IPS-18c (cell line): ENCODE measurements around the gene RXRG.
"Not testable (repeated sequence)": the region's sequence is repeated elsewhere in the genome, so short reads cannot be mapped to it uniquely, and the experiment has no call there.

Experiments
- H3K4me3 ChIP-seq: 2 replicates; pipeline ENCODE4 v1.7.0; 2013; ENCODE audit warnings: low read depth, mild to moderate bottlenecking, low read length, moderate library complexity; ENCODE audit not compliant: insufficient read depth
- H3K9me3 ChIP-seq: one replicate; pipeline ENCODE4 v1.6.1; 2013; ENCODE audit warnings: mild to moderate bottlenecking, low read length, moderate library complexity; ENCODE audit not compliant: control insufficient read depth, insufficient read depth

Gene RXRG

DNA sequence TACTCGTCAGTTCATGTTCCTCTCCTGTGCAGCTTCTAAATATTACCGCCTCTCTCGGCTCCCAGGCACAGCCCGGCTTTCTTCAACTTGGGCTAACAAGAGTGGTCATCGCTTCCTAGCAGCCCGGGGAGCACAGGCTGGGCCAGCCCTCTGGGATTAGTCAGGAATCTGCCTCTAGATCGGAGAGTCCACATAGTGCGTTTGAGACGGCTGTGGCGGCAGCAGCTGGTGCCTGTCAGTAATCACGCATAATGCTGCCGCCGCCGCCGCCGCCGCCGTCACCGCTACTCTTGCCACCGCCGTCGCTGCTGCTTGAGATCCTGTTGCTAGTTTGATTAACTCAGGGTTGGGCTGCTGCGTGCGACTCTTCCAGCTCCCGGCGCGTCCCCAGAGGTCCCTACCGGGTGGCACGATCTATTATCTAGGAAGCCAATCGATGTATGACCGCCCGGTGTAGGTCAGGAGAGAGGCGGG is at the start of gene RXRG:
Gene RXRG, minus strand, starts transcription at position 230 of the 474 bp plus-strand sequence. CDS start 233 bp downstream, outside the sequence.
- H3K9me3 ChIP-seq, result no peaks in the 10 kb centered on the region
- H3K4me3 ChIP-seq, result peak within 1 kb of the TSS; percentile 16; the same call in 1 of the 2 replicates

DNA sequence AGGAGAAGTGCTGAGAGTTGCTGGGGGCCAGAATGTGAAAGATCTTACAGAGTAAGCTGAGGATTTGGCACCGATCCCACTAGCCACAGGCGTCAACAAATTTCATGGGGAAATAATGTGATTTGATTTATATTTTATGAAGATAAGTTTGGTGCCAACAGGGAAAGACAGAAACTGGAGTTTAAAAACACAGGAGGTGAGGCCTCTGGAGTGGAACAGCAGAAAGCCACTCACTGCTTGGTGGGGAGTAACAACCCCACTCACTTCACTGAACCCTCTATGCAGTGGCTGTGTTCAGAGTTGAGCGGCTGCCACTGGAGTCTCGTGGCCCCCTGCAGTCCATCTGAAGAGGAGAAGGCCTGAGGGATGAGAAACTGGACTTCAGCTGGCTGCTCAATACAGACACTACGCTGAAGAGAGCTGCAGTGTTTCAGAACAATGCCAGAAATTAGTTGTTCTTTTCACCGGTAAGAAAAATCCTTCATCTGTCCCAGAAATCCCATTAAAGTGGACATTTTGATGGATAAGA is 48.0 kb upstream of the RXRG start:
- no peaks in the 10 kb centered on the region for H3K9me3 ChIP-seq
- H3K4me3 ChIP-seq, result no peak overlapping the region

DNA sequence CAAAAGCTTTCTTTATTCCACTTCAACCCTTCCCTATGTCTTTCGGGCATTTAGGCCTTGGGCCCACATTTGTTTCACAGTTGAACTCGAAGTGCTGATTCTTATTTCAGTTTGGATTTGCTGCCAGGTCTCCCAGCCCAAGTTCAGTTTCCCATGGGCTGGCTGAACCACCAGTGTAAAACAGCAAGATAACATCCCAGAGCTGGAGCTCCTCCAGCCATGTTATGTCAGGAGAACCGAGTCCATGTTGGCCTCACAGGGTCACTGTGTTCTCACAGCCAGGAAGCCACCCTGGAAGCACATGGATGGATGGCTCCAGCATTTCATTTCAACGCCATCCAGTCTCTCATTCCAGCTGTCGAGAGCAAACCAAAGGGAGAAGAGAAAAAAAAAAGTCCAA is 45.2 kb upstream of the RXRG start:
- H3K9me3 ChIP-seq, result no peaks in the 10 kb centered on the region
- H3K4me3 ChIP-seq, result no peak overlapping the region

DNA sequence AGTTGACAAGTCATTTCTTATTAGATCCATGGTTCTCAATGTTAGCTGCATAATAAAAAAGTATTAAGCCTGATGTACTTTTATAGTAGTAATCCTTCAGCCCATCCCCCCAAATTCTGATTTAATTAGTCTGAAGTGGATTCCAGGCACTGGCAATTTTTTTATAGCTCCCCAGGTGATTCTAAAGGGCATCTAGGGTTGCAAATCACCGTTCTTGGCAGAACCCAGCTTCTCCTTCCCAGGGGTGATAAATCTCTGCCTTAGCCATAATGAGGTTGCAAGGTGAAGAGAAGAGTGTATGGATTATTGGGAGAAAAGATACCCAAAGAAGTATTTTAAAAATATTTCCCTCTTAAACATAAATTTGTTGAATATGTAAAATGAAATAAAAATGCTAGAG is 43.0 kb upstream of the RXRG start:
- no peaks in the 10 kb centered on the region for H3K9me3 ChIP-seq
- H3K4me3 ChIP-seq, result no peak overlapping the region

DNA sequence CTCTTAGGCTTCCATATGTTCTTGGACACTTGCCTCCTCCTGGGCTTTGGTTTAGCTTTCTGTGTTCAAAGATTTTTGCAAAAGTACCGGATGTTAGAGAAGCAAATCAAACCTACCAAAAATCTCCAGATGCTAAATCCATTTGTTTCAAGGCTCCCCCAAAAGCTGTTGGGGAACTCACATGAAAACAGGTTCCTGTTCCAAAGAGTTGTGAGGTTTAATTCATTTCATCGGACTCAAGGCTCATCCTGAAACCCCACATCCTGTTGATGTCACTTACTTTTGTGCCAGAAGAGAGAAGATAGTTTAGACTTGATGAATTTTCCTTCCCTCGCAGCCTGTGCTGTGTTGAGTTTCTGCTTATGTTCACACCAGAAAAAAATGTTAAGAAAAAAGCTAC is 41.7 kb upstream of the RXRG start:
- Histone ChIP-seq H3K4me3 (no peak overlapping the region), H3K9me3 (no peaks in the 10 kb centered on the region)

DNA sequence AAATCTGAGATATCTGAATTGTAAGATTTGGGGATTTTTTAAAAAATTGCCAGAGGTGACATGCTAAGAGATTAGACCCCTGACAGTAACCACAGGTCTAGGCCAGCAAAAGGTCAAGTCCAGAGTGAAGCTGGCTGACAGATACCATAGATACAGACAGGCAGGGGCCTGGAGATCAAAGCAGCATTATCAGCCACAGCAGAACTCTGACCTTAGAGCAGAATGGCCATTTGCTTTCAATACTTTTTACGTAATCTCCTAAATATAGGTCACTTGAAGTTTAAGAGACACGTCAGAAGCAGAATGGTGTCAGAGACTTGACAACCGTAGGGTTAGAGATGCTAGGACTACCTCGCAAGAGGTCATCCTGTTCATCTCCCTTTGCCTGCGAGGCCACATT is 40.8 kb upstream of the RXRG start:
- H3K4me3 ChIP-seq, result no peak overlapping the region
- no peaks in the 10 kb centered on the region for H3K9me3 ChIP-seq

DNA sequence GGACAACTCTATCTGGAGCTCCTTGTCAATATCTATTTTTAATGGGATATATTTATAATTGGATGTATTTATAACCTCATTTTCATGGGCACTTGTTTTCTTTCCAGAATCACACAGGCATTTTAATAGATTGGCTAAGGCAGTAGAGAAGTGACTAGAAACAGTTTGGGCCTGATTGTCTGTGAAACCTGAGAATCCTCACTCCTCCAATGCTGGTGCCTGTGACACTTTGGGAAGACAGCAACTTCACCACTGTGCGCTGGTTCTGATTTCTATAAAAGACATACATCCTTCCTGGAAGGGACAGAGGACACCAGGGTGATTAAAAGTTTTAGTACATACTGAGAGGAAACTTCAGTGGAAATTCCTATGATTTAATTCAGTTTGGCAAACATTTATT is 39.6 kb upstream of the RXRG start:
- H3K9me3 ChIP-seq, result no peaks in the 10 kb centered on the region

DNA sequence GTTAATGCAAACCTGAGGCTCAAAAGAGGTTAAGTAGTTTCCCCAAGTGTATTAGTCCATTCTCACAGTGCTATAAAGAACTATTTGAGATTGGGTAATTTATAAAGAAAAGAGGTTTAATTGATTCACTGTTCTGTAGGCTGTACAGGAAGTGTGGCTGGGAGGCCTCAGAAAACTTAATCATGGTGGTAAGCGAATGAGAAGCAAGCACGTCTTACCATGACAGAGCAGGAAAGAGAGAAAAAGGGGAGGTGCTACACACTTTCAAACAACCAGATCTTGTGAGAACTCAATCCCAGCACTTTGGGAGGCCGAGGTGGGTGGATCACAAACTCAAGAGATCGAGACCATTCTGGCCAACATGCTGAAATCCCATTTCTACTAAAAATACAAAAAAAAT is 38.5 kb upstream of the RXRG start:
- Histone ChIP-seq H3K4me3 (no peak overlapping the region), H3K9me3 (no peaks in the 10 kb centered on the region)

More for the DNA sequence above, 39.6 kb upstream of the RXRG start:
- H3K4me3 ChIP-seq, result no peak overlapping the region

DNA sequence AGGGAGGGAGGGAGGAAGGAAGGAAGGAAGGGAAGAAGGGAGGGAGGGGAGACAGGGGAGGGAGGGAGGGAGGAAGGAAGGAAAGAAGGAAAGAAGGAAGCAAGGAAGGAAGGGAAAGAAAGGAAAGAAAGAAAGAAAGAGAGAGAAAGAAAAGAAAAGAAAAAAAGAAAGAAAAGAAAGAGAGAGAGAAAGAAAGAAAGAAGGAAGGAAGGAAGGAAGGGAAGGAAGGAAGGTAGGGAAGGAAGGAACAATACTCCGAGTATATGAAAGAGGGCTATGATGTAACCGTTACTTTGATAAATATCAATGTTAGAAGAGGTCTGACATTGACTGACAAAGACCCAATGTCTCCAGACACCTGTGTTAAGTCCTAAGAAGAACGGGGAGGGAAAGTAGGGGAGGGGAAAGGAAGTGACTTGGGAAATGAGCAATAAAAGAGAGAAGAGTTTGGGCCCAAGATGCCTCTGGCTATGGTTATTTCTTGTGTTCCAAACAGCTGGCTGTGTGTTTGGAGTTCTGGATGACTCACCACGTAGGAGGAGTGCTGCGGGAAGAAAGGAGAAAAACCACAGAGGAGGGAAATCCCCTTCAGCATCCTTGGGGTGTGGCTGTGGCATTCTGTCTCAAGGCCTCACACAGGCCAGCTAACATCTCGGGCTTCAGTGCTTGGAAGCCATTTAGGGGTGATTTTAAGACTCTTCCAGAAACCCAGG is 37.0 kb upstream of the RXRG start:
- Histone ChIP-seq H3K4me3 (no peak overlapping the region), H3K9me3 (no peaks in the 10 kb centered on the region)

DNA sequence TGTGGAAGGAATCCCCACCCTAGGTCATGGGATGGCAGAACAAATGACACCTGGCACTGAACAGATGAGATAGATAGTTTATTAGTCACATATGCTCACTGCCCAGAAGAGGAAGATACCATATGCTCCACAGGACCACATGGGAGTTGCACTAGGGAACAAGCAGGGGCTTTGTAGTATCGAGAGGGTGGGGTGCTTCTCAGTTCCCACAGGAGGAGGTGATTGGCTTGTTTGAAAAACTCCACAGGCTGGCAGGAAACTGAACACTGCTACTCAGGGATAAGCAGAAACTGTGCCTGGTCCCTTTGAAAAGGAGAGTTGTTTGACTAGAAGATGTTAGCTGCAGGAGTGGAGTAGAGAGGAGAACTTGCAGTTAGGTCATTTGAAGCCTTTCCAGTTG is 31.9 kb upstream of the RXRG start:
- no peaks in the 10 kb centered on the region for H3K9me3 ChIP-seq
- H3K4me3 ChIP-seq, result no peak overlapping the region

DNA sequence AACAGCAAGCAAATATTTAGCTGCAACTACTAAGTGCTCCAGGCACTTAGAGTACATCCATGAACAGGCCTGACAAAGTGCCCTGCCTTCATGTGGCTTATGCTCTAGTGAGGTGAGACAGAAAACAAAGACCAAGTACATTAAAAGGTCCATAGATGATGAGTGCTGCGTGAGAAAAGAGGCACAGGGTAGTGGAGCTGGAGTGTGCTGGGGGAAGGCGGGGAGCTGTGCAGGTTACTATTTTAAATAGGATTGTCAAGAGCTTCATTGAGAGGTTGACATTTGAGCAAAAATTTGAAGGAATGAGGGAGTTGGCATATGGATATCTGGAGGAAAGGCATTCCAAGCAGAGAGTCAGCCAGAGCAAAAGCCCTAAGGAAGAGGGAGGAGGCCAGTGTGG is 29.3 kb upstream of the RXRG start:
- Histone ChIP-seq H3K9me3 (no peaks in the 10 kb centered on the region), H3K4me3 (no peak overlapping the region)

DNA sequence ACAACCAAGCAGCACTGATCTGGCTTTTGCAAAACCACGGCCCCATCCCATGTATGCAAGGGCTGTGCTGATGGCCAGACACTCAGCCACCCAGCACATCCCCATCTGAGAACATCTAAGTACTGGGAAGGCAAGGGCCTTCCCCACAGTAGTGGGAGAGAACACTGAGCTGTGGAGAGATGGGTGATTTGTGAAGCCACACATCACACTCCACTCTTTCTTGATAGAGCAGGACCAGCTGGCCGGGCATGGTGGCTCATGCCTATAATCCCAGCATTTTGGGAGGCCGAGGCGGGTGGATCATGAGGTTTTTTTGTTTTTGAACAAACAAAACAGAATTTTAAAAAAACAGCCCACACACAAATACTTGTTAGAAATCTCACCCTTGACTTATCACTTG is 28.2 kb upstream of the RXRG start:
- H3K9me3 ChIP-seq, result no peaks in the 10 kb centered on the region
- H3K4me3 ChIP-seq, result no peak overlapping the region

DNA sequence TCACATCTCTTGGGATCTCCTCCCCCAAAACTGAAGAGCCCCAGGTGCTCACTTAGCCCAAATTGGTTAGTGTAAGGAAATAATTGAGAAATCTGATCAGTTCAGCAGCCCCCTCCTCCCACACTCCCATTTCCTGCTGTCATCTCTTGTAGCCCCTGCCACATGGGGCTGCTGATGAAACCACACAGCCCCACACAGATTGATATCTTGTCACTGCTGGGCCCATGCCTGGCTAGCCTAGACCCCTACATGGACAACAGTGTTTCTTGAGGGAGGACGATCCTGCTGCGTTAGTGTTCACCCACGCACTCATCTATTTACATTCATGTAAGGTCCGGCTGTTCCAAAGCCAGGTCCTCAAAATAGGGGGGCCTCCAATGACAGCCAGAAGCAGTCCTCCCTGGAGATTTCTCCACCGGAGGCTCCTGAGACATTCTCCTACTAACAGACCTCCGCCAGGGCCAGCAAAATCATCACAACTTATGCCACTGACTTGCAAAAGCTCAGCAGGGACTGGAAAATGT is 23.9 kb upstream of the RXRG start:
- no peak overlapping the region for H3K4me3 ChIP-seq
- H3K9me3 ChIP-seq, result no peaks in the 10 kb centered on the region

DNA sequence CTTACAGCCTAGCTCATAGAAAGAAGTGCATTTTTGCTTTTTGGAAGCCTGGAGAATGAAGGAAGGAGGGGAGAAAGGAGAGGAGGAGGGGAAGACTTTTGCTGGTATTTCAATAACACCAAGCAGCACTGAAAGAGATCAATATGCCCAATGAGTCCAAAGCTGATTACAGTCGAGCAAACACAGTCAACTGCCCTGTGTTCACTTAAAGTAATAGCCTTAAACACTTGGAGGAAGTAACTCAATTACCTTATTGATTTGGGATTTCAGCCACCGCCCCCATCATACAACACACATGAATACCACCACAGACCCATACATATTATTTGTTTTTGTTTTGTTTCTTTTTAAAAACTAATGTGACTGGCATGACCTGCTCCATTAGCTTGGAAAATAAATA is 23.3 kb upstream of the RXRG start:
- H3K9me3 ChIP-seq, result no peaks in the 10 kb centered on the region
- no peak overlapping the region for H3K4me3 ChIP-seq

DNA sequence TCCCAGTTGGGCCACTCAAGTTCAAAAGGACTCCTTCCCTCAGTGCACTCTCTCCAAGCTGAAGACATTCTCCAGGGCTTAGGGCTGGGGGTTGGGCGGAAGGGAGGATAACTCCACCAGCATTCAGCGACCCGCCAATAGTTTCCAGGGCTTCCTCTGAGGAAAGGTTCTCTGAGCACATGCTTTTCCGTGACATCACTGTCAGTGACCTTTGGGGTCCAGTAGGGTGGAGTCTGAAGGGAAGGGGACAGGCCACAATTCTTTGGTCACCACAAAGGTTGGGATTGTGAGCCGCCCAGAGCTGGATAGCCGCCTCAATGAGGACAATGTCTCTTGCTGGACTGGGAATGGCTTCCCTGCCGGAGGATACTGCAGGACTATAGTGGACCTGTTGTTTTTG is 22.8 kb upstream of the RXRG start:
- Histone ChIP-seq H3K9me3 (no peaks in the 10 kb centered on the region), H3K4me3 (no peak overlapping the region)

DNA sequence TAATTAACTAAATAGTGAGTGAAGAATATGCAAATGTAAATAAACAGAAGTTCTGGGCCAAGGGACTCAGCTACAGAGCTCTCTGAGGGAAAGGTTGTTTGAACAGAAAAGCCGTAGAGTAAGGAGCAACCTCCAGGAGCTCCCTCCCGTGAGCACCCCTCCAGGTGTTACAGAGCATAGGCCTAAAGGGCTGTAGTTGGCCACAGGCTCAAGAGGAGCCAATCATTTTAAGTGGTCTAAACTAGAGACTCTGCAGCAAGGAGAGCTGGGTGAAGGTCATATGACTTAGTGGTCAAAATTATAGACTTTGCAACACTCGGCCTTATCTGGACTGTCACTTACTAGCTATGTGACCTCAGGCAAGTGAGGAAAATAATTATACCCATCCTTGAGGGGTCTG is 19.1 kb upstream of the RXRG start:
- H3K9me3 ChIP-seq, result no peaks in the 10 kb centered on the region

DNA sequence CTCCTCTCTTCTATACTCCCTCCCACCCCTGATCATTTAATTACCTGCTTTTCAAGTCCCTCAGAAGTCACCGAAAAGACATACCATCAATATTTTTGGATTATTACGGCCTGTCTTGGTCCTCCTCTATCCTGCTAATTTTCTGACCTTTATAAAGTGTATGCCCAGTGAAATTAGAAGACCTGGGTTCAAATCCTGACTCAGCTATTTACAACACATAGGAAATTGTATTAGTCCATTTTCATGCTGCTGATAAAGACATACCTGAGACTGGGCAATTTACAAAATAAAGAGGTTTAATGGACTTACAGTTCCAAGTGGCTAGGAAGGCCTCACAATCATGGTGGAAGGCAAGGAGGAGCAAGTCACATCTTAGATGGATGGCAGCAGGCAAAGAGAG is 14.8 kb upstream of the RXRG start:
- H3K4me3 ChIP-seq, H3K9me3 ChIP-seq: not testable (repeated sequence)

More for the DNA sequence above, 19.1 kb upstream of the RXRG start:
- no peak overlapping the region for H3K4me3 ChIP-seq

DNA sequence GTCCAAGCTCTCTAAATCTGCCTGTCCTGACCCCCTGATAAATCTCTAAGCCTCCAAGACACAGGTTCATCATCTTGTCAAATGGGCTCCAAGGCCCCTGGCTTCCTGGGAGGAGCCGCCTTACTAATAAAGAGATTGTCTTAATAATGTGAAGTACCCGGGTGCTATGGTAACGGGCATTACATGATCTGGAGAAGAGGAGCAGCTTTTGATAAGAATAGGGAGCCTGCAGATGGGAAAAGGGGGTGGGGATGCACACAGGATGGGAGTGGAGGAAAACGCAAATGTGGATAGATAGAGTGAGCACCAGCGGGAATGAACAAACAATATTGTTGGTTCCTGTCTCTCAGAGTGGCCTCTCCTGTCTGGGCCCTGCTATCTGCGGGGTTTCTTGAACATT is 11.9 kb upstream of the RXRG start:
- H3K9me3 ChIP-seq, result no peaks in the 10 kb centered on the region
- H3K4me3 ChIP-seq, result no peak overlapping the region

DNA sequence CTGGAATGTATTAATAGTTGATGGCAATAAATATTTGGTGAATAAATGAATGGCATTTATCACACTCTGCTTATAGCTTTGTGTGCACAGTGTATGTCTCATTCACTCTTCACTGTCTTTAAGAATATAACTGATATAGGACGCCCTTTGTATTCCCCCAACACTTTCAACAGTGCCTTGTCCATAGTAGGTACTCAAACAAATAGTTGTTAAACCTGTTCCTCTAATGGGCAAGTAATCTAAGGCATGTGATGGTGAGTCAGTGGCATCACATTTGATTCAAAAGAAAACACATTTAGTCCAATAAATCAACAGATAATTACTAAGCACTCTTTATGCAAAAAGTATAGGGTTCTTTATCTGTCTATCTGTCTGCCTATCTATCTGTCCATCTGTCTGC is 11.2 kb upstream of the RXRG start:
- no peak overlapping the region for H3K4me3 ChIP-seq
- H3K9me3 ChIP-seq, result no peaks in the 10 kb centered on the region
